Hepatocyte (in vitro differentiated cells): ENCODE data around the gene CSNK1D. TPM values are rescaled to one million over a fixed set of nuclear protein-coding genes. Genes with fewer than 3 reads are reported as not detected.

Source experiments
- DNase-seq: peaks from one replicate; pipeline ENCODE4 v3.0.0-alpha.2; 2016; ENCODE audit warnings: low spot score
- H2AFZ ChIP-seq: fragments of 200-600 bp; sonication (generic); 2 replicates; pipeline ENCODE4 v1.6.0; 2016; ENCODE audit warnings: antibody characterized with exemption, mild to moderate bottlenecking
- H3K27ac ChIP-seq: fragments of 200-600 bp; sonication (generic); 2 replicates; pipeline ENCODE4 v1.5.1; 2016; ENCODE audit warnings: mild to moderate bottlenecking
- H3K27me3 ChIP-seq: fragments of 200-600 bp; sonication (generic); 2 replicates; pipeline ENCODE4 v1.6.1; 2016
- H3K36me3 ChIP-seq: fragments of 200-600 bp; sonication (generic); replicated peaks from 2 replicates; pipeline ENCODE4 v1.5.1; 2016; ENCODE audit warnings: low read depth; ENCODE audit not compliant: insufficient read depth
- H3K4me1 ChIP-seq: fragments of 200-600 bp; sonication (generic); 2 replicates; pipeline ENCODE4 v1.5.1; 2016; ENCODE audit warnings: mild to moderate bottlenecking, moderate library complexity; ENCODE audit not compliant: insufficient read depth
- H3K4me2 ChIP-seq: fragments of 200-600 bp; sonication (generic); 2 replicates; pipeline ENCODE4 v1.6.0; 2016
- H3K4me3 ChIP-seq: fragments of 200-600 bp; sonication (generic); 2 replicates; pipeline ENCODE4 v1.5.1; 2016; ENCODE audit warnings: mild to moderate bottlenecking
- H3K79me2 ChIP-seq: fragments of 200-600 bp; sonication (generic); 2 replicates; pipeline ENCODE4 v1.6.0; 2017; ENCODE audit warnings: mild to moderate bottlenecking
- H3K9me2 ChIP-seq: fragments of 200-600 bp; sonication (generic); replicated peaks from 2 replicates; pipeline ENCODE4 v1.6.0; 2017; ENCODE audit warnings: mild to moderate bottlenecking; ENCODE audit not compliant: insufficient read depth
- H3K9me3 ChIP-seq: fragments of 200-600 bp; sonication (generic); 2 replicates; pipeline ENCODE4 v1.5.1; 2016; ENCODE audit warnings: low read depth, mild to moderate bottlenecking
- H4K20me1 ChIP-seq: fragments of 200-600 bp; sonication (generic); 2 replicates; pipeline ENCODE4 v1.6.0; 2016; ENCODE audit warnings: mild to moderate bottlenecking; ENCODE audit not compliant: insufficient read depth, poor library complexity, severe bottlenecking
- CTCF ChIP-seq: fragments of 200-600 bp; sonication (generic); IDR thresholded peaks from 2 replicates; pipeline ENCODE4 v1.5.1; 2016; ENCODE audit warnings: antibody characterized with exemption, mild to moderate bottlenecking; ENCODE audit not compliant: poor library complexity
- EZH2 ChIP-seq: fragments of 200-600 bp; sonication (generic); IDR thresholded peaks from 2 replicates; pipeline ENCODE4 v1.6.1; 2016; ENCODE audit warnings: antibody characterized with exemption, mild to moderate bottlenecking, borderline replicate concordance
- EZH2phosphoT487 ChIP-seq: fragments of 200-600 bp; sonication (generic); IDR thresholded peaks from one replicate; pipeline ENCODE4 v1.6.1; 2018; ENCODE audit warnings: antibody characterized with exemption, mild to moderate bottlenecking, low read depth, moderate library complexity; ENCODE audit not compliant: unreplicated experiment, severe bottlenecking
- WGBS: methylation state at CpG from one replicate; pipeline ENCODE4 v1.1.6; 2016; ENCODE audit warnings: low lambda C conversion rate; ENCODE audit errors: missing lambda C conversion rate; 5-methylcytosine and 5-hydroxymethylcytosine counted together
- polyA plus RNA-seq: library from polyadenylated mRNA; unstranded; fragments of >200 nt; fragmentation: Nextera tagmentation; extraction: Ambion mirVana; gene quantifications from 2 replicates; pipeline ENCODE4 v1.2.1, GENCODE V29; 2016
- total RNA-seq: library from RNA; depleted of rRNA; stranded (reverse); fragments of >200 nt; gene quantifications from 2 replicates; pipeline ENCODE4 v1.2.3, GENCODE V29; 2014

CSNK1D gene
- total and polyA plus RNA-seq, 2 experiments from 2014 or later: 72.5 to 152 TPM

DNA sequence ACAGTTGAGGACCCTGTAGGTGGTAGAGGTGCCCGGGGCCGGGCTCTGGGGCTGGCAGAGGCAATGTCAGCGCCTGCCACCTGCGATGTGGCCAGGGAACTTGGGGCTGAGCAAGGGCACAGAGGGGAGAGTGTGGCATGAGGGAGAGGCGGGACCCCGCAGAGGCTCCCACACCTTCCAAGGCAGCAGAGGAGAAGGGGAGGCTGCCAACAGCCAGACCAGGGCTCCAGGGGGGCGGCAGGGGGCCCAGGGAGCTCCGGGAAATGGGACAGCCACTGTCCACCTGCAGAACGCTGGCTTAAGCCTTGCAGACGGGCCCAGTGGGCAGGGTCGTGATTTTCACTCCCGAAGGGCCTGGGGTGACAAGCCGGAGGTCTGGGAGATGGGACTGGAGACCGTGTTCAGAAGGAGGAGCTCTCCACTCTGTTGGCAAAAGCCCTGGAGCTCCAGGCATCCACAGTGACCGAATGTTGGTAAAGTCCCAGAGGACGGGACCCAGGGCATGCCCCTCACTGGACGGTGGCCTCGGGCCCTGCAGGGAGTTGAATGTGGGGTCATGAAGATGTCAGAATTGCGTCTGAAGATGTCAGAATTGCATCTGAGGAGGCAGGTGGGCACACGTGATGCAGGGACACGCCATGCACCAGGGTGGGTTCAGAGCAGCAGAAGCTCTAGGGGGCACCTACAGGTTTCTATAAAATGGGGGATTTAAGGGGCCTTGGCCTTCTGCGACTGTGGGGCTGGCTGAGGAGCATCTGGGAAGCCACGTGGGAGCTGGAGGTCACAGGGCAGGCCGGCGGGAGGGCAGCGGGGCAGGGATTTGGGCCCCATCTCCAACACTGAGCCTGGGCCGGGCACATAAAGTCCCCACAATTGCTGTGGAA is 25.3 kb upstream of the CSNK1D start:
- Histone ChIP-seq H3K4me3 (no peak overlapping the region), H3K9me2 (no peaks in the 10 kb centered on the region), H3K79me2 (no peaks in the 10 kb centered on the region), H3K4me1 (peaks cover 61% of the 10 kb centered on the region), H3K36me3 (no peaks in the 10 kb centered on the region), H3K4me2 (peak overlapping the region; percentile 68), H4K20me1 (no peaks in the 10 kb centered on the region), H2AFZ (no peak overlapping the region), H3K27ac (peak overlapping the region; percentile 92), H3K27me3 (no peaks in the 10 kb centered on the region), H3K9me3 (no peaks in the 10 kb centered on the region)
- TF ChIP-seq CTCF (no peak), EZH2phosphoT487 (no peak), EZH2 (no peak)
- 94% methylated on average over 25 of the region's 27 CpGs for WGBS
- DNase-seq: no peak

- no peaks in the 10 kb centered on the region for H3K9me2 ChIP-seq
- H3K9me3 ChIP-seq: no peaks in the 10 kb centered on the region
- H3K79me2 ChIP-seq: no peaks in the 10 kb centered on the region
- peak overlapping the region; percentile 92 for H3K27ac ChIP-seq
- TF ChIP-seq CTCF (no peak), EZH2 (no peak), EZH2phosphoT487 (no peak)
- H3K36me3 ChIP-seq: no peaks in the 10 kb centered on the region
- H3K4me1 ChIP-seq: peaks cover 58% of the 10 kb centered on the region
- no peaks in the 10 kb centered on the region for H4K20me1 ChIP-seq
- peak; percentile 78 for DNase-seq
- peak overlapping the region; percentile 8 for H2AFZ ChIP-seq
- no peak overlapping the region for H3K4me3 ChIP-seq
- no peaks in the 10 kb centered on the region for H3K27me3 ChIP-seq
- peak overlapping the region; percentile 68 for H3K4me2 ChIP-seq
- 40% methylated on average over 27 of the region's 36 CpGs for WGBS
Measured at GRCh38 chr17:82297714-82298537, 24.4 kb upstream of the CSNK1D start.

DNA sequence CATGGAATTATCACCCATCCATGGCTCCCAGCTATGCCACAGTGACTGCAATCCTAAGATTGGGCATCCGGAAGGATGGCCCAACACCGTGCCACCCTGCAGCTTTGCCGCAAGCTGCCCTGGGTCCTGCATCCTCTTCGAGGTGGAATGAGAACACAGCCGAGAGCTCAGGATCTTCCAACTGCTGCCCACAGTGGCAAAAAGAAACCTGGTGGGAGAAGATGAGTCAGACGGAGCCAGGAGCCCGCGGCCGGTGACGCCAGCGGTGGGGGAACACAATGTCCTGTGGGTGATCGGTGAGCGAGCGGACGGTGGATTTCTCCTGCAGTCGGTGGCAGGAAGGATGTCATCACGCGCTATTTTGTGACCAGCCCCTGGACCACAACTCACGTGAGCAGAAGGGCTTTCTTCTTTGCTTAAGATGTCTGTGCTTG is 23.8 kb upstream of the CSNK1D start:
- Histone ChIP-seq H3K27me3 (no peaks in the 10 kb centered on the region), H3K36me3 (no peaks in the 10 kb centered on the region), H3K27ac (peak overlapping the region; percentile 92), H3K4me2 (peak overlapping the region; percentile 68), H3K9me3 (no peaks in the 10 kb centered on the region), H4K20me1 (no peaks in the 10 kb centered on the region), H3K9me2 (no peaks in the 10 kb centered on the region), H3K79me2 (no peaks in the 10 kb centered on the region), H3K4me3 (no peak overlapping the region), H2AFZ (peak overlapping the region; percentile 8), H3K4me1 (peaks cover 58% of the 10 kb centered on the region)
- peak; percentile 64 for DNase-seq
- TF ChIP-seq CTCF (no peak), EZH2phosphoT487 (no peak), EZH2 (no peak)
- 85% methylated on average over 16 of the region's 19 CpGs for WGBS
